OCI-LY7 (cell line): ENCODE measurements around the gene EDEM2. TPM values are rescaled to one million over a fixed set of nuclear protein-coding genes. Genes with fewer than 3 reads are reported as not detected.
"Not testable (repeated sequence)": the region's sequence is repeated elsewhere in the genome, so short reads cannot be mapped to it uniquely, and the experiment has no call there.

Source experiments
- BruUV-seq: library from RNA; stranded (reverse); fragments of 400-500 nt; replicated peaks from 2 replicates; lab custom pipeline; 2021; lab: Mats Ljungman, UMichigan
- CTCF ChIA-PET: fragments of 300-600 bp; sonication (Branson Sonifier 250); formaldehyde crosslinking; loops from one replicate; lab custom pipeline; 2022; ENCODE audit warnings: antibody characterized with exemption; ENCODE audit not compliant: unreplicated experiment; lab: Charles Lee
- POLR2A ChIA-PET: fragments of 300-600 bp; sonication (Branson Sonifier 250); formaldehyde crosslinking; loops from one replicate; lab custom pipeline; 2022; ENCODE audit warnings: antibody characterized with exemption; lab: Charles Lee
- DNase-seq: peaks from one replicate; pipeline ENCODE4 v3.0.0-alpha.2; 2015; ENCODE audit warnings: low spot score
- H2AFZ ChIP-seq: fragments of 200-600 bp; sonication (generic), shearing (Covaris generic); 2 replicates; pipeline ENCODE4 v1.6.1; 2014; ENCODE audit warnings: mild to moderate bottlenecking, antibody characterized with exemption, low read length, moderate library complexity
- H3K27ac ChIP-seq: fragments of 200-600 bp; sonication (generic); 2 replicates; pipeline ENCODE4 v1.5.1; 2014; ENCODE audit warnings: mixed run types, low read depth, mild to moderate bottlenecking, moderate library complexity, low read length, inconsistent platforms; ENCODE audit not compliant: poor library complexity, severe bottlenecking
- H3K36me3 ChIP-seq: fragments of 200-600 bp; sonication (generic); 2 replicates; pipeline ENCODE4 v1.6.1; 2014; ENCODE audit warnings: mild to moderate bottlenecking, antibody characterized with exemption, low read length, moderate library complexity, mixed read lengths; ENCODE audit not compliant: insufficient read depth
- H3K4me1 ChIP-seq: fragments of 200-600 bp; sonication (generic); 2 replicates; pipeline ENCODE4 v1.5.1; 2014; ENCODE audit warnings: mild to moderate bottlenecking, low read length; ENCODE audit not compliant: insufficient read depth, poor library complexity, severe bottlenecking
- H3K4me2 ChIP-seq: fragments of 200-600 bp; sonication (generic); 2 replicates; pipeline ENCODE4 v1.6.1; 2014; ENCODE audit warnings: mild to moderate bottlenecking, low read length
- H3K4me3 ChIP-seq: fragments of 200-600 bp; sonication (generic); 2 replicates; pipeline ENCODE4 v1.5.1; 2014; ENCODE audit warnings: mild to moderate bottlenecking, low read depth, low read length; ENCODE audit not compliant: poor library complexity, severe bottlenecking
- H3K79me2 ChIP-seq: fragments of 200-600 bp; sonication (generic); 2 replicates; pipeline ENCODE4 v1.6.1; 2016; ENCODE audit warnings: low read depth, mild to moderate bottlenecking, low read length, moderate library complexity, mixed read lengths; ENCODE audit not compliant: insufficient read depth
- H3K9me2 ChIP-seq: fragments of 200-600 bp; sonication (generic); 2 replicates; pipeline ENCODE4 v1.6.1; 2016; ENCODE audit warnings: mild to moderate bottlenecking, low read length, mixed read lengths; ENCODE audit not compliant: insufficient read depth
- H3K9me3 ChIP-seq: fragments of 200-600 bp; sonication (generic); 2 replicates; pipeline ENCODE4 v1.6.1; 2014; ENCODE audit warnings: mild to moderate bottlenecking, mixed run types, low read length, mixed read lengths
- H4K20me1 ChIP-seq: fragments of 200-600 bp; sonication (generic); 2 replicates; pipeline ENCODE4 v1.6.1; 2014; ENCODE audit warnings: mild to moderate bottlenecking, antibody characterized with exemption, low read length, moderate library complexity, mixed read lengths; ENCODE audit not compliant: insufficient read depth
- EZH2phosphoT487 ChIP-seq: fragments of 200-600 bp; sonication (generic); IDR thresholded peaks from 2 replicates; pipeline ENCODE4 v1.6.1; 2018; ENCODE audit warnings: low read depth, borderline replicate concordance, mild to moderate bottlenecking, mixed run types, antibody characterized with exemption, low read length, moderate library complexity, mixed read lengths
- intact Hi-C: fragments of 100-400 bp; cut with micrococcal nuclease; formaldehyde crosslinking; loops from one replicate; pipeline ENCODE4 v1.10.0; 2022; ENCODE audit not compliant: unreplicated experiment
- total RNA-seq, 2 experiments: library from RNA; depleted of rRNA in 1 of 2; stranded (reverse); fragments of >200 nt in 1 of 2; shearing (Covaris generic) in 1 of 2; gene quantifications; 2 replicates each; pipeline ENCODE4 v1.2.3, GENCODE V29; 2014 to 2022
- TF ChIP-seq, protein P1 (sequence below): fragments of 200-600 bp; sonication (generic); conservative IDR thresholded peaks from 2 replicates; pipeline ENCODE4 v1.5.1; 2014; ENCODE audit warnings: mild to moderate bottlenecking, antibody characterized with exemption, low read length, moderate library complexity, mixed read lengths

EDEM2 gene
- total RNA-seq, 2 experiments from 2014 or later: 19.1 to 23.0 TPM

- H2AFZ ChIP-seq: no peak overlapping the region
- no peak overlapping the region for H3K4me3 ChIP-seq
- no peaks in the 10 kb centered on the region for H4K20me1 ChIP-seq
- no peaks in the 10 kb centered on the region for H3K9me2 ChIP-seq
- no peak for DNase-seq
- H3K4me2 ChIP-seq: no peak overlapping the region
- no peaks in the 10 kb centered on the region for H3K9me3 ChIP-seq
- no peaks in the 10 kb centered on the region for H3K4me1 ChIP-seq
- H3K27ac ChIP-seq: no peak overlapping the region
- ChIA-PET POLR2A (no interaction called here), CTCF (no interaction called here)
- H3K36me3 ChIP-seq: no peaks in the 10 kb centered on the region
- TF ChIP-seq, protein P1, sequence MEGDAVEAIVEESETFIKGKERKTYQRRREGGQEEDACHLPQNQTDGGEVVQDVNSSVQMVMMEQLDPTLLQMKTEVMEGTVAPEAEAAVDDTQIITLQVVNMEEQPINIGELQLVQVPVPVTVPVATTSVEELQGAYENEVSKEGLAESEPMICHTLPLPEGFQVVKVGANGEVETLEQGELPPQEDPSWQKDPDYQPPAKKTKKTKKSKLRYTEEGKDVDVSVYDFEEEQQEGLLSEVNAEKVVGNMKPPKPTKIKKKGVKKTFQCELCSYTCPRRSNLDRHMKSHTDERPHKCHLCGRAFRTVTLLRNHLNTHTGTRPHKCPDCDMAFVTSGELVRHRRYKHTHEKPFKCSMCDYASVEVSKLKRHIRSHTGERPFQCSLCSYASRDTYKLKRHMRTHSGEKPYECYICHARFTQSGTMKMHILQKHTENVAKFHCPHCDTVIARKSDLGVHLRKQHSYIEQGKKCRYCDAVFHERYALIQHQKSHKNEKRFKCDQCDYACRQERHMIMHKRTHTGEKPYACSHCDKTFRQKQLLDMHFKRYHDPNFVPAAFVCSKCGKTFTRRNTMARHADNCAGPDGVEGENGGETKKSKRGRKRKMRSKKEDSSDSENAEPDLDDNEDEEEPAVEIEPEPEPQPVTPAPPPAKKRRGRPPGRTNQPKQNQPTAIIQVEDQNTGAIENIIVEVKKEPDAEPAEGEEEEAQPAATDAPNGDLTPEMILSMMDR: no peak
- no peaks in the 10 kb centered on the region for H3K79me2 ChIP-seq
- intact Hi-C loops: no loop called here
- no TSS peak for BruUV-seq
Measured at GRCh38 chr20:35187584-35188190, 40.6 kb upstream of the EDEM2 start.

DNA sequence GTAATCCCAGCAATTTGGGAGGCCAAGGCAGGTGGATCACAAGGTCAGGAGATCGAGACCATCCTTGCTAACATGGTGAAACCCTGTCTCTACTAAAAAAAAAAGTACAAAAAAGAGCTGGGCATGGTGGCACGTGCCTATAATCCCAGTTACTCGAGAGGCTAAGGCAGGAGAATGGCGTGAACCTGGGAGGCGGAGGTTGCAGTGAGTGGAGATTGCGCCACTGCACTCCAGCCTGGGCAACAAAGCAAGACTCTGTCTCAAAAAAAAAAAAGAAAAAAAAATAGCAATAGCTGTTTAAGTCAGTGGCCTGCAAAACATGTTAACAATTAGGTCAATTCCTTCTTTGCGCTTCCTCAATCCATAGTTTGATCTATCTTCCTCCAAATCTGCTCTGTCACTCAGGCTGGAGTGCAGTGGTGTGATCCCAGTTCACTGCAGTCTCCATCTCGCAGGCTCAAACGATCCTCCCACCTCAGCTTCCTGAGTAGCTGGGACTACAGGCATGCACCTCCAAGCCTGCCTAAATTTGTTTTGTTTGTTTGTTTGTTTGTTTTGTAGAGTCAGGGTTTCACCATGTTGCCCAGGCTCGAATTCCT lies 39.7 kb upstream of the EDEM2 start:
- H4K20me1 ChIP-seq, H3K9me2 ChIP-seq, H3K36me3 ChIP-seq, H3K79me2 ChIP-seq, H3K4me3 ChIP-seq, DNase-seq, BruUV-seq, H3K27ac ChIP-seq, CTCF ChIA-PET, H3K9me3 ChIP-seq, H3K4me2 ChIP-seq, H2AFZ ChIP-seq, H3K4me1 ChIP-seq, intact Hi-C loops: not testable (repeated sequence)
- POLR2A ChIA-PET: interaction anchor here (0.6 to 0.7 kb wide), 2 partner anchors 268 to 456 kb away, joined by 3 to 4 read pairs; no protein-coding TSS in a partner anchor

GRCh38 chr20:35181731-35182130 lies 34.6 kb upstream of the EDEM2 start:
- H3K4me2 ChIP-seq: no peak overlapping the region
- H3K4me1 ChIP-seq: no peaks in the 10 kb centered on the region
- no peaks in the 10 kb centered on the region for H4K20me1 ChIP-seq
- H3K27ac ChIP-seq: no peak overlapping the region
- CTCF ChIA-PET: no interaction called here
- BruUV-seq: no TSS peak
- H3K9me2 ChIP-seq: no peaks in the 10 kb centered on the region
- H3K36me3 ChIP-seq: no peaks in the 10 kb centered on the region
- H3K79me2 ChIP-seq: no peaks in the 10 kb centered on the region
- no peak overlapping the region for H3K4me3 ChIP-seq
- H3K9me3 ChIP-seq: no peaks in the 10 kb centered on the region
- TF ChIP-seq, protein P1: no peak
- TF ChIP-seq EZH2phosphoT487: no peak
- intact Hi-C loops: no loop called here
- no peak for DNase-seq
- no peak overlapping the region for H2AFZ ChIP-seq
- POLR2A ChIA-PET: no interaction called here
